Measurements from ENCODE around the gene HMGCS1. TPM values are rescaled to one million over a fixed set of nuclear protein-coding genes. Genes with fewer than 3 reads are reported as not detected.

HMGCS1 gene
- total RNA-seq, 1 donor from 2014 or later, result 518 TPM

DNA sequence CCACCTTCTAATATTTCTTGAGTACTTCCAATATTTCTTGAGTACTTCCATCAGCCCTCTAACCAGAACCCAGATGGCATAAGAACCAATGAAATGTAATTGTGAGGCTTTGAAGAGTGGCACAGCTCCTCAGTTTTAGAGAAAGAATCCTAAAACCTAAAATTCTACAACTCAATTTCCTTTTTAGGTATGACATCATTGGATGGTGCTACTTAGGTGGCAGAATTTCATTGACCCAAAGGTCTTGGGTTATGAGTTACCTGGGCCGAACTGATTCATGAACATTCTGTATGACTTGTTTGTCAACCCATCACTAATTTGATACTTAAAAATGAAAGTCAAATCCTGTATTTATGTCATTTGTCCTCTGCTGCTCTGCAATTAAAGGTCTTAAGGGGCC is 13.1 kb downstream of the HMGCS1 start:
- peaks cover 57% of the 10 kb centered on the region for H3K4me1 Mint-ChIP-seq
- no peak overlapping the region for H3K4me3 Mint-ChIP-seq
- TF ChIP-seq, protein P1, sequence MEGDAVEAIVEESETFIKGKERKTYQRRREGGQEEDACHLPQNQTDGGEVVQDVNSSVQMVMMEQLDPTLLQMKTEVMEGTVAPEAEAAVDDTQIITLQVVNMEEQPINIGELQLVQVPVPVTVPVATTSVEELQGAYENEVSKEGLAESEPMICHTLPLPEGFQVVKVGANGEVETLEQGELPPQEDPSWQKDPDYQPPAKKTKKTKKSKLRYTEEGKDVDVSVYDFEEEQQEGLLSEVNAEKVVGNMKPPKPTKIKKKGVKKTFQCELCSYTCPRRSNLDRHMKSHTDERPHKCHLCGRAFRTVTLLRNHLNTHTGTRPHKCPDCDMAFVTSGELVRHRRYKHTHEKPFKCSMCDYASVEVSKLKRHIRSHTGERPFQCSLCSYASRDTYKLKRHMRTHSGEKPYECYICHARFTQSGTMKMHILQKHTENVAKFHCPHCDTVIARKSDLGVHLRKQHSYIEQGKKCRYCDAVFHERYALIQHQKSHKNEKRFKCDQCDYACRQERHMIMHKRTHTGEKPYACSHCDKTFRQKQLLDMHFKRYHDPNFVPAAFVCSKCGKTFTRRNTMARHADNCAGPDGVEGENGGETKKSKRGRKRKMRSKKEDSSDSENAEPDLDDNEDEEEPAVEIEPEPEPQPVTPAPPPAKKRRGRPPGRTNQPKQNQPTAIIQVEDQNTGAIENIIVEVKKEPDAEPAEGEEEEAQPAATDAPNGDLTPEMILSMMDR (conservative IDR thresholded peaks at IDR 0.05), result no peak
- H3K36me3 Mint-ChIP-seq (ENCODE audit: low read depth), result peaks cover 22% of the 10 kb centered on the region
- H3K27ac Mint-ChIP-seq (ENCODE audit: unreplicated experiment), result no peak overlapping the region
- DNase-seq (ENCODE audit: low read depth, low spot score), result no peak
- no peaks in the 10 kb centered on the region for H3K9me3 Mint-ChIP-seq
- H3K27me3 Mint-ChIP-seq (ENCODE audit: low read depth), result no peaks in the 10 kb centered on the region

DNA sequence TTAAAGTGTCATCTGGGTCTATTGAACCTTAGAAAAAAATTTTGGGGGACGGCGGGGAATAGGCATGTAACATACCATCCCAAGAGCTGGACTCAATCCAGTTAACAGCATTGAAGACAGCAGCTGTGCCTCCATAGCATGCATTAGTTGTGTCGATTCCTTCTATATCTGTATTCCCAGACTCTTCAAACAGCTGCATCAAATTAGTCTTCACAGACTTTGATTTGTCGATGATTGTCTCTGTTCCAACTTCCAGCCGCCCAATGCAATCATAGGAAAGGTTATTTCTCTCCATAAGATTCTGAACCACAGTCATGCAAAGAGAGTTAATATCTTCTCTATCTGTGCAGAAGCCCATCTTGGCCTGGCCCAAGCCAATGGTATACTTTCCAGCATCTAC is 14.8 kb downstream of the HMGCS1 start:
- TF ChIP-seq, protein P1 (conservative IDR thresholded peaks at IDR 0.05), result no peak

DNA sequence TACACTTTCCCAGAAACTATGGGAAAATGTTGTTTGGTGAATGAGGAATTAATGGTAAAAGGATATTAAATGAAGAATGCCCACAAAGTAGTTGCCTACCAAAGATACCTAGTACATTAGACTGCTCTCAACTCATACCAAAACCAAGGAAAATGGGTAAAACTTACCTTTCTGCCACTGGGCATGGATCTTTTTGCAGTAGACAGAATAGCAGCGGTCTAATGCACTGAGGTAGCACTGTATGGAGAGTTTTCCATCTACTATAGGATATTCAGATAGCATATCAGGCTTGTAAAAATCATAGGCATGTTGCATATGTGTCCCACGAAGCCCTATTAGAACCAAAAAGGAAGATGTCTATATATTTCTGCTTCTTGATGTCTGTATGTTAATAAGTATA is 16.4 kb downstream of the HMGCS1 start:
- TF ChIP-seq, protein P1 (conservative IDR thresholded peaks at IDR 0.05), result no peak
- Mint-ChIP-seq H3K9me3 (no peaks in the 10 kb centered on the region), H3K4me1 (peaks cover 33% of the 10 kb centered on the region), H3K27ac (ENCODE audit: unreplicated experiment) (no peak overlapping the region), H3K36me3 (ENCODE audit: low read depth) (peaks cover 33% of the 10 kb centered on the region), H3K4me3 (no peak overlapping the region), H3K27me3 (ENCODE audit: low read depth) (no peaks in the 10 kb centered on the region)
- no peak for DNase-seq (ENCODE audit: low read depth, low spot score)

More for the DNA sequence above, 14.8 kb downstream of the HMGCS1 start:
- H3K27ac Mint-ChIP-seq (ENCODE audit: unreplicated experiment), result no peak overlapping the region
- H3K9me3 Mint-ChIP-seq, result no peaks in the 10 kb centered on the region
- H3K4me1 Mint-ChIP-seq, result peaks cover 50% of the 10 kb centered on the region
- no peak overlapping the region for H3K4me3 Mint-ChIP-seq
- H3K27me3 Mint-ChIP-seq (ENCODE audit: low read depth), result no peaks in the 10 kb centered on the region
- H3K36me3 Mint-ChIP-seq (ENCODE audit: low read depth), result peaks cover 33% of the 10 kb centered on the region
- no peak for DNase-seq (ENCODE audit: low read depth, low spot score)

DNA sequence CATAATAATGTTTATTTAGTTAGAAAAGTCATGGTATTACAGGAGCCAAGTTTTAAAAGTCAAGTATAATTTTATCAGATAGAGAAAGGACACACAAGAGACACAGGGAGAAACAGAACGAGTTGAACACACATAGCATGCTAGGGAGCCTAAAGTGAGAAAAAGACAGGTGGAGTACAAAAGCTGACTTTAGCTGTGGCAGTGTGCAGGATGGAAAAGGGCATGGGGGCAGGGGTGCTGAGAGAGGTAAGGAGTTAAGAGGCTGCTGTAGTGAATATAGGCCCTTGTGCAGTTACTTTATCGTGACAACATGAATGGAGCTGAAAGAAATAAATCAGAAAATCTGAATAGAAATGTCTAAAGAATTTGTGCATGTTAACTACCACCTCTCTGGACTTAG is 18.0 kb downstream of the HMGCS1 start:
- no peaks in the 10 kb centered on the region for H3K9me3 Mint-ChIP-seq
- H3K4me3 Mint-ChIP-seq, result no peak overlapping the region
- peak overlapping the region; percentile 19 for H3K27ac Mint-ChIP-seq (ENCODE audit: unreplicated experiment)
- TF ChIP-seq, protein P1 (conservative IDR thresholded peaks at IDR 0.05), result no peak
- peaks cover 29% of the 10 kb centered on the region for H3K4me1 Mint-ChIP-seq
- DNase-seq (ENCODE audit: low read depth, low spot score), result no peak
- no peaks in the 10 kb centered on the region for H3K27me3 Mint-ChIP-seq (ENCODE audit: low read depth)
- H3K36me3 Mint-ChIP-seq (ENCODE audit: low read depth), result peaks cover 36% of the 10 kb centered on the region

DNA sequence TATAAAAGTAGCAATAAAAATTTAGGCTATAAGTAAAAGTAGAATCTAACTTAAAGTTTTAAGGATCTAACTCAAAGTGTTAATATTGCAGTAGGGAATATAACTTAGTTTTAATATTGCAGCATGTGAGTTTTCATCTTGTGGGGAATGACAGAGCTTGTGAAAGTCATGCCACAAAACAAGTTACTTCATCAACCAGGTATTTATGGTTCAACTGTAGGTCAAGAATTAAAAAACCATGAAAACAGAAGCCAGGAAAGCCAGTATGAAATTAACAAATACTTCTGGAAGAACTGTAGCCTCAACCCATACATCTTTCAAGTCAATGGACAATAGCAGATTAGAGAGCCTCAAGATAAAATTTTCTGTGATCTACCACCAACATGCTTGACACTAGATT is 19.0 kb downstream of the HMGCS1 start:
- H3K27ac Mint-ChIP-seq (ENCODE audit: unreplicated experiment), result no peak overlapping the region
- peaks cover 38% of the 10 kb centered on the region for H3K36me3 Mint-ChIP-seq (ENCODE audit: low read depth)
- DNase-seq (ENCODE audit: low read depth, low spot score), result no peak
- TF ChIP-seq, protein P1 (conservative IDR thresholded peaks at IDR 0.05), result no peak
- H3K4me1 Mint-ChIP-seq, result peaks cover 22% of the 10 kb centered on the region
- H3K9me3 Mint-ChIP-seq, result no peaks in the 10 kb centered on the region
- H3K27me3 Mint-ChIP-seq (ENCODE audit: low read depth), result no peaks in the 10 kb centered on the region
- no peak overlapping the region for H3K4me3 Mint-ChIP-seq

DNA sequence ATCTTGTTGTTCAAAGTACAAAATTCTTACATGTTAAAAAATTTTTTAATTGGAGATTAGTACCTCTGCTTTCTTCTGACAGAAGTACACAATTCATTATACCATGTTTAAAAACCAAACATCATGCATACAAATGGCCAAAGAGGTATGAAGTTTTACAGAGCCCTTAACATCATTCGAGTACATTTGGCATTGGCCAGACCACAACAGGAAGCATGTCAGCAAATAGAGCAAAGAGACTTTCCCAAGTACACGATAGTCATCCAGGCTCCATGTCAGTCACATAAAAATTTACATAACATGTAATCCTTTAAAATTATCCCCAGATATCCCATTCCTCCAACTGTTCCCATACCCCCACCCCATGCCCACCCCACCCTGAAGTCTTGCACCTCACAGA is 22.5 kb downstream of the HMGCS1 start:
- H3K27ac Mint-ChIP-seq (ENCODE audit: unreplicated experiment), result no peak overlapping the region
- TF ChIP-seq, protein P1 (conservative IDR thresholded peaks at IDR 0.05), result no peak
- H3K36me3 Mint-ChIP-seq (ENCODE audit: low read depth), result peaks cover 44% of the 10 kb centered on the region
- no peaks in the 10 kb centered on the region for H3K27me3 Mint-ChIP-seq (ENCODE audit: low read depth)
- H3K4me1 Mint-ChIP-seq, result peaks cover 17% of the 10 kb centered on the region
- H3K4me3 Mint-ChIP-seq, result no peak overlapping the region
- no peaks in the 10 kb centered on the region for H3K9me3 Mint-ChIP-seq
- DNase-seq (ENCODE audit: low read depth, low spot score), result no peak
